Upper lobe of left lung (tissue), 6 donors: Measurements from ENCODE around the gene PPTC7. TPM values are rescaled to one million over a fixed set of nuclear protein-coding genes. Genes with fewer than 3 reads are reported as not detected.
A peak's percentile ranks its signal among the peaks of the same experiment; 100 is the strongest.
"Not testable (repeated sequence)": the region's sequence is repeated elsewhere in the genome, so short reads cannot be mapped to it uniquely, and the experiment has no call there.

ENCODE experiments used
- ATAC-seq, 2 donors: fragments of 200-7000 bp; cut with Tn5 transposase; one replicate each; pipeline ENCODE4 v1.9.1; 2022; ENCODE audit warnings: mild to moderate bottlenecking in 2 of 2, moderate library complexity in 2 of 2; ENCODE audit not compliant: low FRiP score in 2 of 2
- DNase-seq, 2 donors: peaks; one replicate each; pipeline ENCODE4 v3.0.0-alpha.2; 2019 to 2020
- H3K27ac ChIP-seq, 4 donors: fragments of 200-600 bp; sonication (generic); one replicate each; pipeline ENCODE4 v1.5.1; 2016 to 2019
- H3K27me3 ChIP-seq, 4 donors: fragments of 200-600 bp; sonication (generic); one replicate each; pipeline ENCODE4 v1.5.1; 2017 to 2019
- H3K36me3 ChIP-seq, 4 donors: fragments of 200-600 bp; sonication (generic); one replicate each; pipeline ENCODE4 v1.5.1; 2016 to 2019
- H3K4me1 ChIP-seq, 4 donors: fragments of 200-600 bp; sonication (generic); one replicate each; pipeline ENCODE4 v1.5.1; 2018 to 2019
- H3K4me3 ChIP-seq, 4 donors: fragments of 200-600 bp; sonication (generic); one replicate each; pipeline ENCODE4 v1.5.1; 2017 to 2019; ENCODE audit warnings: mild to moderate bottlenecking in 2 of 4, moderate library complexity in 1 of 4
- H3K9me3 ChIP-seq, 4 donors: fragments of 200-600 bp; sonication (generic); one replicate each; pipeline ENCODE4 v1.5.1; 2018 to 2019
- EP300 ChIP-seq, 4 donors: sonication (generic); formaldehyde crosslinking; IDR thresholded peaks; one replicate each; pipeline ENCODE4 v1.5.1; 2017; ENCODE audit warnings: antibody characterized with exemption in 4 of 4, control low read depth in 2 of 4
- POLR2A ChIP-seq, 4 donors: fragments of 450-650 bp; IDR thresholded peaks; one replicate each; pipeline ENCODE4 v1.5.1; 2016 to 2017; ENCODE audit warnings: antibody characterized with exemption in 4 of 4, mild to moderate bottlenecking in 2 of 4
- POLR2AphosphoS5 ChIP-seq, 2 donors: sonication (generic); formaldehyde crosslinking; IDR thresholded peaks; one replicate each; pipeline ENCODE4 v1.5.1; 2017; ENCODE audit warnings: antibody characterized with exemption in 2 of 2
- WGBS, 2 donors: methylation state at CpG; one replicate each; pipeline ENCODE4 v1.1.5; 2017 to 2018; 5-methylcytosine and 5-hydroxymethylcytosine counted together
- total RNA-seq, 6 donors: library from RNA; depleted of rRNA in 4 of 6; stranded (reverse); fragments of >200 nt in 4 of 6; gene quantifications; one replicate each; pipeline versions ENCODE4 v1.1.0 to v1.2.1, GENCODE V29; 2016 to 2021
- TF ChIP-seq, protein P1 (sequence below), 6 experiments: fragments of 450-650 bp in 4 of 6; fragments of 200-600 bp in 2 of 6; sonication (generic) in 2 of 6; IDR thresholded peaks; one replicate each; pipeline ENCODE4 v1.5.1; 2016 to 2019; ENCODE audit warnings: antibody characterized with exemption in 6 of 6
- donor health status: DM: no; HTN: no; CAD: no; lungs with moderate emphysema.
- donor health status: DM: no; HTN: yes; CAD: no; lungs with severe emphysema.

PPTC7 gene
- total RNA-seq, 6 donors from 2014 or later = 22.0 to 40.8 (median 25.2) TPM

GRCh38 chr12:110548678-110549077 is 34.4 kb downstream of the PPTC7 start:
- TF ChIP-seq, protein P1, sequence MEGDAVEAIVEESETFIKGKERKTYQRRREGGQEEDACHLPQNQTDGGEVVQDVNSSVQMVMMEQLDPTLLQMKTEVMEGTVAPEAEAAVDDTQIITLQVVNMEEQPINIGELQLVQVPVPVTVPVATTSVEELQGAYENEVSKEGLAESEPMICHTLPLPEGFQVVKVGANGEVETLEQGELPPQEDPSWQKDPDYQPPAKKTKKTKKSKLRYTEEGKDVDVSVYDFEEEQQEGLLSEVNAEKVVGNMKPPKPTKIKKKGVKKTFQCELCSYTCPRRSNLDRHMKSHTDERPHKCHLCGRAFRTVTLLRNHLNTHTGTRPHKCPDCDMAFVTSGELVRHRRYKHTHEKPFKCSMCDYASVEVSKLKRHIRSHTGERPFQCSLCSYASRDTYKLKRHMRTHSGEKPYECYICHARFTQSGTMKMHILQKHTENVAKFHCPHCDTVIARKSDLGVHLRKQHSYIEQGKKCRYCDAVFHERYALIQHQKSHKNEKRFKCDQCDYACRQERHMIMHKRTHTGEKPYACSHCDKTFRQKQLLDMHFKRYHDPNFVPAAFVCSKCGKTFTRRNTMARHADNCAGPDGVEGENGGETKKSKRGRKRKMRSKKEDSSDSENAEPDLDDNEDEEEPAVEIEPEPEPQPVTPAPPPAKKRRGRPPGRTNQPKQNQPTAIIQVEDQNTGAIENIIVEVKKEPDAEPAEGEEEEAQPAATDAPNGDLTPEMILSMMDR (IDR thresholded peaks at IDR 0.05) = no peak
- no peak for TF ChIP-seq POLR2A (IDR thresholded peaks at IDR 0.05)
- no peak for TF ChIP-seq POLR2AphosphoS5 (IDR thresholded peaks at IDR 0.05)
- no peak for TF ChIP-seq EP300 (IDR thresholded peaks at IDR 0.05)
- Histone ChIP-seq H3K36me3 (peaks cover 0 to 17% (median 2%) of the 10 kb centered on the region in 4 donors), H3K4me1 (peaks cover 14 to 34% (median 31%) of the 10 kb centered on the region in 4 donors), H3K4me3 (no peak overlapping the region), H3K9me3 (no peaks in the 10 kb centered on the region), H3K27ac (no peak overlapping the region), H3K27me3 (no peaks in the 10 kb centered on the region)
- 90 to 91% methylated on average over 7 of the region's 7 CpGs for WGBS, 2 donors
- ATAC-seq = no peak
- no peak for DNase-seq

DNA sequence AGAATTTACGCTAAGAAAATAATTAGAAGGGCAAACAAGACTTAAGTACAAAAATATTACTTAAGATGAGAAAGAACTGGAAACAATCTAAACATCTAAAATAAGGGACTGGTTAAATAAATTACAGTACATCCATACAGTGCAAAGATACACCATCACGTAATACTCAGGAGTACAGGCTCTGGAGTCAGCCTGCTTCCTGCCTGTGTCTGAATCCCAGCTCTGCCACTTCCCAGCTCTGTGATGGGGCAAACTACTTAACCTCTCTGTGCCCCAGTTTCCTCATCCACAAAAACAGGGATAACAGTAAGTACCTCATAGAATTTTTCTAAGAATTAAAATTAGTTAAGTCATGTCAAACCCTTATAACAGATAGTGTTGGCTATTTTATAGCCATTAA is 36.0 kb downstream of the PPTC7 start:
- Histone ChIP-seq H3K27ac (no peak overlapping the region), H3K36me3 (peaks cover 0 to 17% (median 2%) of the 10 kb centered on the region in 4 donors), H3K9me3 (no peaks in the 10 kb centered on the region), H3K27me3 (no peaks in the 10 kb centered on the region), H3K4me3 (no peak overlapping the region), H3K4me1 (peaks cover 21 to 45% (median 42%) of the 10 kb centered on the region in 4 donors)
- ATAC-seq = no peak
- no peak for DNase-seq
- 66 to 76% methylated on average over 2 of the region's 2 CpGs for WGBS, 2 donors
- TF ChIP-seq, protein P1 (IDR thresholded peaks at IDR 0.05) = no peak

- peak overlapping the region in 1 of 4 donors; percentile 37 for H3K27ac ChIP-seq
- peaks cover 21 to 48% (median 44%) of the 10 kb centered on the region in 4 donors for H3K4me1 ChIP-seq
- DNase-seq (no peak), ATAC-seq (peak in 1 of 2 donors; percentile 60)
- no peaks in the 10 kb centered on the region for H3K27me3 ChIP-seq
- no peaks in the 10 kb centered on the region for H3K9me3 ChIP-seq
- 84 to 85% methylated on average over 3 of the region's 3 CpGs for WGBS, 2 donors
- no peak overlapping the region for H3K4me3 ChIP-seq
- TF ChIP-seq, protein P1 (IDR thresholded peaks at IDR 0.05) = no peak
- no peak for TF ChIP-seq POLR2AphosphoS5 (IDR thresholded peaks at IDR 0.05)
- no peak for TF ChIP-seq EP300 (IDR thresholded peaks at IDR 0.05)
- no peak for TF ChIP-seq POLR2A (IDR thresholded peaks at IDR 0.05)
- peaks cover 0 to 14% (median 2%) of the 10 kb centered on the region in 4 donors for H3K36me3 ChIP-seq
Measured at GRCh38 chr12:110546339-110546738, 36.8 kb downstream of the PPTC7 start.

DNA sequence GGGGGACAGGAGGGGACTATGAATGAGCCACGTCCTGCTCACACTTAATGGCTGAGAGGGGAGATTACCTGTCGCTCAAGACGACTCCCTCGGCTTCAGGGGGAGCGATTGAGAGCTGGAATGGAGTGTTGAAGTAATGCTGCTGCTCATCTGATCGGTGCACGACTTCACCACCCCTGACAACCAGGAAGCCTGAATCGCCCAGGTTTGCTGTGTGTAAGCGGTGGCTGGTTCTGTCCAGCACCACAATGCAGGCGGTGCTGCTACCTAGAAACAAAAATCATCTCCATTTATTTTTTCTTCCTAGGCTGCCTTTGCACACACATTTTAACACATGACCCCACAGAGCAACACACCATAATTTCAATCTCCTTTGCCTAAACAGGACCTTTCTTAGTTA is 37.3 kb downstream of the PPTC7 start:
- H3K4me3 ChIP-seq = no peak overlapping the region
- peaks cover 0 to 9% (median 2%) of the 10 kb centered on the region in 4 donors for H3K36me3 ChIP-seq
- TF ChIP-seq EP300 (IDR thresholded peaks at IDR 0.05) (no peak), POLR2AphosphoS5 (IDR thresholded peaks at IDR 0.05) (no peak), POLR2A (IDR thresholded peaks at IDR 0.05) (no peak)
- TF ChIP-seq, protein P1 (IDR thresholded peaks at IDR 0.05) = no peak
- 95 to 96% methylated on average over 10 of the region's 10 CpGs for WGBS, 2 donors
- peaks cover 21 to 48% (median 44%) of the 10 kb centered on the region in 4 donors for H3K4me1 ChIP-seq
- no peak for ATAC-seq
- H3K9me3 ChIP-seq = no peaks in the 10 kb centered on the region
- no peaks in the 10 kb centered on the region for H3K27me3 ChIP-seq
- no peak for DNase-seq
- H3K27ac ChIP-seq = peak overlapping the region in 2 of 4 donors; percentile 27 to 37

DNA sequence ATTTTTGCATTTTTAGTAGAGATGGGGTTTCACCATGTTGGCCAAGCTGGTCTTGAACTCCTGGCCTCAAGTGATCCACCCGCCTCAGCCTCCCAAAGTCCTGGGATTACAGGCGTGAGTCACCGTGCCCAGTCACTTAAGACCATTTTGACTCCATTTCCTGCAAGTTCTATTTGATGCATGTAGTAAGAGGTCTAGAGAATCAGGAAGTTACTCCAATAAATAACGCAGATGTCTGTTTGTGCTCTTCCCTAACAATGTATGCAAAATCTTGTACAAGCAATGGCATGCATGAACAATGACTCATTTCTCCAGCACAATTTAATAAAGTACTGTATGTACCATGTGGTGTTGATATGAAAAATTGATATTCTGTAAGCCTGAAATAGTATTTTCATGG is 37.9 kb downstream of the PPTC7 start:
- H3K27ac ChIP-seq = peak overlapping the region; percentile 24 to 78 (median 42)
- H3K9me3 ChIP-seq, H3K4me3 ChIP-seq, ATAC-seq, DNase-seq, H3K36me3 ChIP-seq, H3K27me3 ChIP-seq: not testable (repeated sequence)
- H3K4me1 ChIP-seq = peaks cover 21 to 48% (median 44%) of the 10 kb centered on the region in 4 donors
- WGBS, 2 donors = 54 to 65% methylated on average over 1 to 4 of the region's 4 CpGs
